H1 (cell line): ENCODE measurements around the gene KCNA2. TPM values are rescaled to one million over a fixed set of nuclear protein-coding genes. Genes with fewer than 3 reads are reported as not detected.

Experiments
- CTCF ChIA-PET: fragments of 300-600 bp; sonication (Branson Sonifier 250); formaldehyde crosslinking; loops from one replicate; lab custom pipeline; 2021; ENCODE audit not compliant: partially characterized antibody; lab: Charles Lee
- POLR2A ChIA-PET: fragments of 300-600 bp; sonication (Branson Sonifier 250); formaldehyde crosslinking; loops from one replicate; lab custom pipeline; 2021; ENCODE audit warnings: inconsistent platforms; ENCODE audit not compliant: partially characterized antibody; lab: Charles Lee
- DNase-seq, 2 experiments: peaks; one replicate each; pipeline versions ENCODE4 v3.0.0 to v3.0.0-alpha.2; 2010 to 2022; ENCODE audit warnings: low spot score in 2 of 2, low read depth in 1 of 2, mixed read lengths in 1 of 2
- FAIRE-seq: peaks from 2 replicates; lab custom pipeline; 2011; peaks lifted over from hg19 to GRCh38; lab: Jason Lieb, UNC
- H2AFZ ChIP-seq: 2 replicates; pipeline ENCODE4 v1.8.1; 2012; ENCODE audit warnings: low read length, inconsistent platforms
- H2AK5ac ChIP-seq: 2 replicates; pipeline ENCODE4 v1.6.1; 2013; ENCODE audit warnings: low read depth, low read length
- H2BK120ac ChIP-seq: replicated peaks from 2 replicates; pipeline ENCODE3; 2013; ENCODE audit warnings: low read depth, low read length, inconsistent platforms
- H2BK12ac ChIP-seq: 2 replicates; pipeline ENCODE4 v1.6.1; 2013; ENCODE audit warnings: low read depth, low read length
- H2BK15ac ChIP-seq: 2 replicates; pipeline ENCODE4 v1.6.1; 2013; ENCODE audit warnings: low read length
- H2BK20ac ChIP-seq: 2 replicates; pipeline ENCODE4 v1.6.1; 2013; ENCODE audit warnings: low read length
- H2BK5ac ChIP-seq: 2 replicates; pipeline ENCODE4 v1.6.1; 2013; ENCODE audit warnings: low read depth, low read length
- H3K14ac ChIP-seq: 2 replicates; pipeline ENCODE4 v1.6.1; 2013; ENCODE audit warnings: inconsistent platforms; ENCODE audit not compliant: insufficient read length
- H3K18ac ChIP-seq: 2 replicates; pipeline ENCODE4 v1.6.1; 2013; ENCODE audit warnings: low read length; ENCODE audit errors: extremely low read depth
- H3K23ac ChIP-seq: 2 replicates; pipeline ENCODE4 v1.6.1; 2013; ENCODE audit warnings: inconsistent platforms; ENCODE audit not compliant: insufficient read length
- H3K23me2 ChIP-seq: 2 replicates; pipeline ENCODE4 v1.6.1; 2013; ENCODE audit warnings: low read depth, low read length
- H3K27ac ChIP-seq: 2 replicates; pipeline ENCODE4 v1.6.1; 2011; ENCODE audit warnings: low read depth, low read length, inconsistent platforms
- H3K27me3 ChIP-seq, 4 experiments: replicated peaks in 1 of 4; 1 replicate in 1 of 4; 2 replicates in 3 of 4; pipeline versions ENCODE4 v1.6.1 to v1.8.1; 2011 to 2013; ENCODE audit warnings: low read length in 3 of 4, mild to moderate bottlenecking in 3 of 4, inconsistent platforms in 2 of 4, mixed read lengths in 2 of 4, moderate library complexity in 1 of 4; ENCODE audit not compliant: control insufficient read depth in 3 of 4, insufficient read depth in 3 of 4; ENCODE audit errors: extremely low read depth in 1 of 4
- H3K36me3 ChIP-seq, 4 experiments: 2 replicates each; pipeline versions ENCODE4 v1.6.1 to v1.8.1; 2011 to 2013; ENCODE audit warnings: mild to moderate bottlenecking in 4 of 4, low read length in 3 of 4, moderate library complexity in 2 of 4, control low read depth in 1 of 4, inconsistent platforms in 1 of 4; ENCODE audit not compliant: insufficient read depth in 4 of 4, control insufficient read depth in 2 of 4
- H3K4ac ChIP-seq: replicated peaks from 2 replicates; pipeline ENCODE3; 2013; ENCODE audit warnings: low read length, low read depth, mixed read lengths, inconsistent platforms; ENCODE audit not compliant: insufficient read length
- H3K4me1 ChIP-seq, 4 experiments: replicated peaks in 1 of 4; 1 replicate in 1 of 4; 2 replicates in 3 of 4; pipeline versions ENCODE4 v1.6.1 to v1.8.1; 2011 to 2013; ENCODE audit warnings: low read length in 3 of 4, inconsistent platforms in 2 of 4, mixed read lengths in 1 of 4; ENCODE audit not compliant: insufficient read depth in 4 of 4, control insufficient read depth in 3 of 4
- H3K4me2 ChIP-seq, 2 experiments: 2 replicates each; pipeline versions ENCODE4 v1.6.1 to v1.8.1; 2011 to 2013; ENCODE audit warnings: low read depth in 2 of 2, low read length in 2 of 2, control low read depth in 1 of 2, inconsistent platforms in 1 of 2, mild to moderate bottlenecking in 1 of 2; ENCODE audit not compliant: insufficient read depth in 1 of 2
- H3K4me3 ChIP-seq, 4 experiments: fragments of 200-600, 300-600 bp in 1 of 4; sonication (generic), shearing (Covaris generic), sonication (Bioruptor Twin) in 1 of 4; 2 replicates each; pipeline versions ENCODE4 v1.5.1 to v1.8.1; 2011 to 2016; ENCODE audit warnings: low read length in 4 of 4, low read depth in 3 of 4, control low read depth in 2 of 4, inconsistent platforms in 2 of 4, mild to moderate bottlenecking in 2 of 4, mixed read lengths in 1 of 4, moderate library complexity in 1 of 4; ENCODE audit not compliant: insufficient read depth in 2 of 4; ENCODE audit errors: extremely low read depth in 1 of 4
- H3K56ac ChIP-seq: replicated peaks from 2 replicates; pipeline ENCODE3; 2013; ENCODE audit warnings: low read depth, mild to moderate bottlenecking, mixed read lengths, low read length, inconsistent platforms; ENCODE audit not compliant: insufficient read length
- H3K79me1 ChIP-seq: 2 replicates; pipeline ENCODE4 v1.6.1; 2013; ENCODE audit warnings: low read depth, low read length, control low read depth
- H3K79me2 ChIP-seq, 2 experiments: 2 replicates each; pipeline versions ENCODE4 v1.6.1 to v1.8.1; 2012 to 2013; ENCODE audit warnings: low read length in 2 of 2, mild to moderate bottlenecking in 2 of 2, inconsistent platforms in 1 of 2; ENCODE audit not compliant: insufficient read depth in 2 of 2, control insufficient read depth in 1 of 2
- H3K9ac ChIP-seq, 4 experiments: replicated peaks in 1 of 4; 1 replicate in 1 of 4; 2 replicates in 3 of 4; pipeline versions ENCODE4 v1.6.1 to v1.8.1; 2011 to 2013; ENCODE audit warnings: low read depth in 3 of 4, low read length in 3 of 4, control low read depth in 2 of 4, mild to moderate bottlenecking in 2 of 4, moderate library complexity in 2 of 4, inconsistent platforms in 1 of 4; ENCODE audit errors: extremely low read depth in 1 of 4
- H3K9me3 ChIP-seq, 2 experiments: 2 replicates each; pipeline versions ENCODE4 v1.6.1 to v1.8.1; 2012 to 2013; ENCODE audit warnings: mild to moderate bottlenecking in 2 of 2, moderate library complexity in 2 of 2, control low read depth in 1 of 2, inconsistent platforms in 1 of 2, low read depth in 1 of 2, low read length in 1 of 2, mixed read lengths in 1 of 2; ENCODE audit not compliant: insufficient read depth in 2 of 2
- H4K20me1 ChIP-seq, 2 experiments: replicated peaks in 1 of 2; 2 replicates each; pipeline versions ENCODE3 to v1.8.1; 2011 to 2013; ENCODE audit warnings: inconsistent platforms in 2 of 2, low read length in 2 of 2, mild to moderate bottlenecking in 1 of 2; ENCODE audit not compliant: insufficient read depth in 2 of 2, control insufficient read depth in 1 of 2
- H4K5ac ChIP-seq: 2 replicates; pipeline ENCODE4 v1.6.1; 2013; ENCODE audit warnings: low read length, low read depth, mixed read lengths, inconsistent platforms; ENCODE audit not compliant: insufficient read length
- H4K8ac ChIP-seq: 2 replicates; pipeline ENCODE4 v1.8.0; 2013; ENCODE audit warnings: mild to moderate bottlenecking, moderate library complexity, low read length, inconsistent platforms; ENCODE audit not compliant: insufficient read depth; ENCODE audit errors: extremely low read depth
- H4K91ac ChIP-seq: replicated peaks from 2 replicates; pipeline ENCODE3; 2013; ENCODE audit warnings: low read length, mixed read lengths, inconsistent platforms; ENCODE audit not compliant: insufficient read length
- BACH1 ChIP-seq: IDR thresholded peaks from 2 replicates; pipeline ENCODE4 v1.6.1; 2012; ENCODE audit warnings: low read length, improper control_type of control experiment
- BRCA1 ChIP-seq: IDR thresholded peaks from 2 replicates; pipeline ENCODE4 v1.6.1; 2012; ENCODE audit warnings: low read depth, low read length, improper control_type of control experiment
- FOSL1 ChIP-seq: IDR thresholded peaks from 2 replicates; pipeline ENCODE4 v1.6.1; 2011; ENCODE audit warnings: mild to moderate bottlenecking, low read depth, low read length, moderate library complexity; ENCODE audit not compliant: insufficient read depth
- JUND ChIP-seq: IDR thresholded peaks from 2 replicates; pipeline ENCODE4 v1.6.1; 2011; ENCODE audit warnings: mild to moderate bottlenecking, improper control_type of control experiment, low read length
- NANOG ChIP-seq: IDR thresholded peaks from 2 replicates; pipeline ENCODE4 v1.6.1; 2011; ENCODE audit warnings: low read length, low read depth, mild to moderate bottlenecking, inconsistent platforms; ENCODE audit not compliant: insufficient read depth, poor library complexity, severe bottlenecking
- POLR2A ChIP-seq, 2 experiments: IDR thresholded peaks; 1 replicate in 1 of 2; 2 replicates in 1 of 2; pipeline ENCODE4 v1.6.1; 2011; ENCODE audit warnings: low read depth in 2 of 2, low read length in 2 of 2, mild to moderate bottlenecking in 2 of 2; ENCODE audit errors: control extremely low read depth in 1 of 2
- RAD21 ChIP-seq, 2 experiments: IDR thresholded peaks in 1 of 2; conservative IDR thresholded peaks in 1 of 2; 2 replicates each; pipeline ENCODE4 v1.6.1; 2011; ENCODE audit warnings: low read depth in 2 of 2, low read length in 2 of 2, improper control_type of control experiment in 1 of 2, inconsistent platforms in 1 of 2, mild to moderate bottlenecking in 1 of 2, moderate library complexity in 1 of 2
- RBBP5 ChIP-seq: IDR thresholded peaks from 2 replicates; pipeline ENCODE4 v1.7.1; 2012; ENCODE audit warnings: low read depth, mild to moderate bottlenecking, inconsistent platforms, low read length, moderate library complexity, borderline replicate concordance
- TAF7 ChIP-seq: optimal IDR thresholded peaks from 2 replicates; pipeline ENCODE3; 2011; ENCODE audit warnings: low read depth, mild to moderate bottlenecking, inconsistent platforms, low read length, moderate library complexity, borderline replicate concordance
- TBP ChIP-seq: IDR thresholded peaks from 2 replicates; pipeline ENCODE4 v1.6.1; 2011; ENCODE audit warnings: low read depth, low read length, improper control_type of control experiment
- WGBS, 2 experiments: shearing (Covaris generic) in 1 of 2; methylation state at CpG; one replicate each; pipeline versions ENCODE4 v1.1.6 to v1.1.7; 2013 to 2015; ENCODE audit warnings: low lambda C conversion rate in 2 of 2, mixed read lengths in 2 of 2, inconsistent platforms in 1 of 2, low coverage in 1 of 2, missing lambda C conversion rate in 1 of 2; ENCODE audit not compliant: insufficient replicate concordance in 2 of 2, insufficient coverage in 1 of 2, insufficient read length in 1 of 2; ENCODE audit errors: extremely low coverage in 1 of 2, missing lambda C conversion rate in 1 of 2; 5-methylcytosine and 5-hydroxymethylcytosine counted together
- polyA plus RNA-seq, 7 experiments: library from polyadenylated mRNA; depleted of rRNA in 3 of 7; stranded (reverse) in 5 of 7; unstranded in 2 of 7; fragments of >200 nt in 5 of 7; fragments of 200-250 nt in 2 of 7; gene quantifications; 1 replicate in 5 of 7; 2 replicates in 1 of 7; 4 replicates in 1 of 7; pipeline versions ENCODE4 v1.2.1 to v1.2.3, GENCODE V29; 2011 to 2013; ENCODE audit warnings: missing spikeins in 2 of 7, mixed read lengths in 2 of 7
- total RNA-seq: library from RNA; stranded (reverse); fragmentation: NEBNext Ultra II Directional; extraction: Animal tissue kit (Norgen Biotek cat#: 25700); gene quantifications from 2 replicates; pipeline ENCODE4 v1.2.1, GENCODE V29; 2021
- TF ChIP-seq, protein P1 (sequence below), 3 experiments: IDR thresholded peaks; 1 replicate in 2 of 3; 2 replicates in 1 of 3; pipeline versions ENCODE4 v1.5.1 to v1.6.1; 2011; ENCODE audit warnings: low read length in 3 of 3, mild to moderate bottlenecking in 3 of 3, inconsistent platforms in 2 of 3, low read depth in 1 of 3, moderate library complexity in 1 of 3; ENCODE audit not compliant: insufficient read depth in 1 of 3; ENCODE audit errors: control extremely low read depth in 1 of 3

KCNA2 gene
- total and polyA plus RNA-seq, 2 of the 8 experiments (the other 6 are each of a cell fraction or from before 2014, with no cell fraction given): 0.26 to 0.78 TPM

DNA sequence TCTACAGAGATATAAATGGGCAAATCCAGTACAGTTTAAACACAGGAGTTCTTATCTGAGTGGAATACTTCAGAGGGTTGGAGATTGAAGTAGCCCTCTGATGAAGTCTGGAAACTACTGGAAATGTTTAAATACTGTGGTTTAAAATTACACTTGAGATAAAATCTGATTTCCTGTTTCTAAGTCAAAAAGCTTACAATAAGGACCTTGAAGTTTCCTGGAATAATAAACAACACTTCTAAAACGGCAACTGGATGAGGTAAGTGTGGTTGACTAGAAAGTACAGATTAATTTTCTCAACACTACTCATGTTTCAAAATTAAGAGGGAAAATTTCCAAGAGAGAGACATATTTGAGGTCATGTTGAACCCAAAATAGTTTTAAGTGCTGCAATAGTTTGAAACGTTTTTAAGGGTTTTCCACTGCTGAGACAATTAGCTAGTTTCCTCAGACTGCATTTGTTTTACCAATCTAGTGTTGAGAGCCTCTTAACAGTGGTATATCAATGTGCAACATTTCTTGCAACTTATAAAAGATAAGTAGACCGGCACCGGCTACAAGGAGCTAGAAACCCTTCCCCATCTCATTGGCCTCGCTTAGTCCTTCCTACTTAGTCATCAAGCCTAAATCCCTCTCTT is 41.2 kb upstream of the KCNA2 start:
- Histone ChIP-seq H4K8ac (no peak overlapping the region), H3K27ac (no peak overlapping the region), H4K5ac (no peak overlapping the region), H4K20me1 (no peaks in the 10 kb centered on the region), H2AK5ac (no peak overlapping the region), H3K9ac (no peak overlapping the region), H3K4ac (no peak overlapping the region), H3K4me3 (no peak overlapping the region), H3K4me2 (no peak overlapping the region), H3K14ac (no peak overlapping the region), H3K23ac (no peak overlapping the region), H3K23me2 (no peaks in the 10 kb centered on the region), H2BK20ac (no peak overlapping the region), H2BK15ac (no peak overlapping the region), H4K91ac (no peak overlapping the region), H3K36me3 (no peaks in the 10 kb centered on the region), H3K18ac (no peak overlapping the region), H2BK5ac (no peak overlapping the region), H3K79me2 (no peaks in the 10 kb centered on the region), H3K9me3 (no peaks in the 10 kb centered on the region), H3K79me1 (no peaks in the 10 kb centered on the region), H3K4me1 (no peaks in the 10 kb centered on the region), H2BK12ac (no peak overlapping the region), H2AFZ (no peak overlapping the region), H3K56ac (no peak overlapping the region), H3K27me3 (no peaks in the 10 kb centered on the region), H2BK120ac (no peak overlapping the region)
- no peak for FAIRE-seq
- POLR2A ChIA-PET: no interaction called here
- CTCF ChIA-PET: interaction anchor here (0.6 to 10.8 kb wide), 8 partner anchors 9 to 209 kb away, joined by 3 to 79 read pairs (median 4); no protein-coding TSS in a partner anchor
- DNase-seq: no peak
- 92% methylated on average over 5 of the region's 5 CpGs; no CpG with 5 or more reads in 1 of the 2 experiments for WGBS, 2 experiments
- TF ChIP-seq NANOG (no peak), TAF7 (no peak), TBP (no peak), JUND (no peak), RAD21 (IDR thresholded peaks at IDR 0.05 in 1 of 2, conservative IDR thresholded peaks at IDR 0.05 in 1 of 2; ENCODE audit: low read depth in 2 of 2, low read length in 2 of 2) (no peak), BRCA1 (no peak), BACH1 (no peak), POLR2A (IDR thresholded peaks at IDR 0.05; ENCODE audit: control extremely low read depth in 1 of 2, low read depth in 2 of 2, low read length in 2 of 2) (no peak), RBBP5 (no peak), FOSL1 (no peak)
- TF ChIP-seq, protein P1, sequence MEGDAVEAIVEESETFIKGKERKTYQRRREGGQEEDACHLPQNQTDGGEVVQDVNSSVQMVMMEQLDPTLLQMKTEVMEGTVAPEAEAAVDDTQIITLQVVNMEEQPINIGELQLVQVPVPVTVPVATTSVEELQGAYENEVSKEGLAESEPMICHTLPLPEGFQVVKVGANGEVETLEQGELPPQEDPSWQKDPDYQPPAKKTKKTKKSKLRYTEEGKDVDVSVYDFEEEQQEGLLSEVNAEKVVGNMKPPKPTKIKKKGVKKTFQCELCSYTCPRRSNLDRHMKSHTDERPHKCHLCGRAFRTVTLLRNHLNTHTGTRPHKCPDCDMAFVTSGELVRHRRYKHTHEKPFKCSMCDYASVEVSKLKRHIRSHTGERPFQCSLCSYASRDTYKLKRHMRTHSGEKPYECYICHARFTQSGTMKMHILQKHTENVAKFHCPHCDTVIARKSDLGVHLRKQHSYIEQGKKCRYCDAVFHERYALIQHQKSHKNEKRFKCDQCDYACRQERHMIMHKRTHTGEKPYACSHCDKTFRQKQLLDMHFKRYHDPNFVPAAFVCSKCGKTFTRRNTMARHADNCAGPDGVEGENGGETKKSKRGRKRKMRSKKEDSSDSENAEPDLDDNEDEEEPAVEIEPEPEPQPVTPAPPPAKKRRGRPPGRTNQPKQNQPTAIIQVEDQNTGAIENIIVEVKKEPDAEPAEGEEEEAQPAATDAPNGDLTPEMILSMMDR (IDR thresholded peaks at IDR 0.05; ENCODE audit: control extremely low read depth in 1 of 3, insufficient read depth in 1 of 3, low read depth in 1 of 3, low read length in 3 of 3): no peak
